Measurements from ENCODE around the gene NPY1R.

The NPY1R gene

DNA sequence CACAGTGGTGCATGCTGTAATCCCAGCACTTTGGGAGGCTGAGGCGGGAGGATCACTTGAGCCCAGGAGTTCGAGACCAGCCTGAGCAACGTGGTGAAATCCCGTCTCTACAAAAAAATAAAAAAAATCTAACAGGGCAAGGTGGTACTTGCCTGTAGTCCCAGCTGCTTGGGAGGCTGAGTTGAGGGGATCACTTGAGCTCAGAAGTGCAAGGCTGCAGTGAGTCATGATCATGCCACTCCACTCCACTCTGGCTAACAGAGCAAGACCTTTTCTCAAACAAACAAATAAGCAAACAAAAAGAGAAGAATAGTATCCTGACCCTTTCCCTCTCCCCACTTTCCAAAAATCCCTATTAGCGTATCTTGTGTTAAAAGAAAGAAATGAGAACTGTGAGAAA lies 52.7 kb downstream of the NPY1R start:
- no peak for DNase-seq (ENCODE audit: low spot score)

DNA sequence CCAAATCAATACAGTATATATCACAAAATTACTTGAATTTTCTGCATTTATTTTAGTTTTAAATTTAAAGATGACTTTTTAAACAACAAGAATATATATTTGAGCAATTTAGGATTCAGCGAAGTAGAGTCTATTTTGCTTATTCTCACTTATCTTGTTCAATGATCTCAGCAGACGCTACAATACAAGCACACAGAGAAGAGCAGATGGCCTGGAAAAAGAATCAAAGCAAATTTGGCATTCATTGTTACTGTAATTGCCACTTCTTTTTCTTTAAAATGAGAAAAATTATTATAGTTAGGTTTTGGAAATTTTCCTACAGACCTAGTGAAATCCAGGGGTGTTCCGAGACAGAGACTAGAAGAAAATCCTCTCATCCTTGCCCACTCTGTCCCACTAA lies 57.5 kb downstream of the NPY1R start:
- no peak for DNase-seq (ENCODE audit: low spot score)

Measured in GM03348 (cell line).